Subcutaneous adipose tissue (tissue), 4 donors: Measurements from ENCODE around the gene GMEB2. TPM values are rescaled to one million over a fixed set of nuclear protein-coding genes. Genes with fewer than 3 reads are reported as not detected.

Experiments used
- CTCF ChIP-seq: fragments of 450-650 bp; IDR thresholded peaks from one replicate; pipeline ENCODE4 v1.5.1; 2016; ENCODE audit warnings: low read depth, mild to moderate bottlenecking, control low read depth, antibody characterized with exemption, moderate library complexity
- total RNA-seq, 4 donors: library from RNA; depleted of rRNA; stranded (reverse); fragments of >200 nt; gene quantifications; one replicate each; pipeline ENCODE4 v1.1.0, GENCODE V29; 2016

Gene GMEB2
- total RNA-seq, 4 donors from 2014 or later: 3.6 to 12.8 (median 5.1) TPM

- no peak for TF ChIP-seq CTCF
These were observed 57.6 kb downstream of the GMEB2 start for GRCh38 chr20:63568986-63569949.

GRCh38 chr20:63568170-63568981, 58.5 kb downstream of the GMEB2 start:
- no peak for TF ChIP-seq CTCF

- no peak for TF ChIP-seq CTCF
These were observed 59.3 kb downstream of the GMEB2 start for GRCh38 chr20:63567386-63568169.

- TF ChIP-seq CTCF: no peak
These were observed 59.8 kb downstream of the GMEB2 start for GRCh38 chr20:63567136-63567385.

- TF ChIP-seq CTCF: no peak
These were observed 60.3 kb downstream of the GMEB2 start for GRCh38 chr20:63566395-63567135.

- TF ChIP-seq CTCF: no peak
These were observed 61.1 kb downstream of the GMEB2 start for GRCh38 chr20:63565699-63566335.
